Adrenal gland (tissue), 12 donors: ENCODE results near the gene MSTO1. TPM values are rescaled to one million over a fixed set of nuclear protein-coding genes. Genes with fewer than 3 reads are reported as not detected.
"Not testable (repeated sequence)": the region's sequence is repeated elsewhere in the genome, so short reads cannot be mapped to it uniquely, and the experiment has no call there.

Experiments
- DNase-seq, 7 donors: peaks; one replicate each; pipeline ENCODE4 v3.0.0-alpha.2; 2019 to 2020
- H3K27ac ChIP-seq, 5 donors: fragments of 200-600 bp; sonication (generic) in 4 of 5; 1 replicate in 3 of 5; 2 replicates in 2 of 5; pipeline versions ENCODE4 v1.5.1 to v1.8.0; 2016 to 2020; ENCODE audit warnings: mild to moderate bottlenecking in 1 of 5
- H3K27me3 ChIP-seq: fragments of 200-600 bp; 2 replicates; pipeline ENCODE4 v1.8.0; 2021
- H3K36me3 ChIP-seq, 2 donors: fragments of 200-600 bp; replicated peaks in 1 of 2; 1 replicate in 1 of 2; 2 replicates in 1 of 2; pipeline versions ENCODE4 v1.5.1 to v1.8.0; 2018 to 2022
- H3K4me1 ChIP-seq, 2 donors: fragments of 200-600 bp; replicated peaks in 1 of 2; 1 replicate in 1 of 2; 2 replicates in 1 of 2; pipeline versions ENCODE4 v1.5.1 to v1.8.0; 2018 to 2021
- H3K4me3 ChIP-seq, 4 donors: fragments of 200-600 bp; sonication (generic) in 3 of 4; one replicate each; pipeline ENCODE4 v1.5.1; 2016 to 2018
- H3K9me3 ChIP-seq, 3 donors: fragments of 200-600 bp; sonication (generic) in 1 of 3; replicated peaks in 1 of 3; 1 replicate in 2 of 3; 2 replicates in 1 of 3; pipeline versions ENCODE4 v1.5.1 to v1.8.0; 2016 to 2021
- POLR2A ChIP-seq, 2 donors: fragments of 450-650 bp; IDR thresholded peaks; one replicate each; pipeline ENCODE4 v1.6.1; 2017; ENCODE audit warnings: antibody characterized with exemption in 2 of 2, mild to moderate bottlenecking in 2 of 2, moderate library complexity in 1 of 2
- WGBS, 4 donors: extraction: QIAGEN DNeasy Blood & Tissue Kit in 2 of 4; methylation state at CpG; one replicate each; pipeline versions ENCODE4 v1.1.5 to v1.1.7; 2013 to 2017; 5-methylcytosine and 5-hydroxymethylcytosine counted together
- intact Hi-C, 2 donors: fragments of 100-400 bp; cut with DNase I; formaldehyde crosslinking; loops; one replicate each; pipeline versions ENCODE4 v1.14.1 to v1.15.0; 2022 to 2023
- polyA plus RNA-seq, 3 donors: library from polyadenylated mRNA; stranded (reverse); fragments of 200-250 nt in 2 of 3; fragments of 350-450 nt in 1 of 3; fragmentation: Illumina TruSeq in 1 of 3; extraction: RNeasy Lipid Tissue Mini Kit (QIAGEN cat#74804) in 1 of 3; gene quantifications; one replicate each; pipeline ENCODE4 v1.2.3, GENCODE V29; 2013 to 2014
- total RNA-seq, 9 donors: library from RNA; depleted of rRNA in 4 of 9; stranded (reverse); fragments of >200 nt in 4 of 9; fragments of 120-200 nt in 1 of 9; fragmentation: NEBNext Ultra II Directional in 1 of 9; extraction: Animal tissue kit (Norgen Biotek cat#: 25700) in 1 of 9; gene quantifications; one replicate each; pipeline versions ENCODE4 v1.1.0 to v1.2.4, GENCODE V29; 2013 to 2023
- TF ChIP-seq, protein P1 (sequence below), 6 experiments: fragments of 450-650 bp in 4 of 6; fragments of 200-600 bp in 2 of 6; sonication (generic) in 1 of 6; IDR thresholded peaks; 1 replicate in 5 of 6; 2 replicates in 1 of 6; pipeline versions ENCODE4 v1.5.1 to v1.8.0; 2016 to 2021; ENCODE audit warnings: antibody characterized with exemption in 6 of 6, mild to moderate bottlenecking in 2 of 6, moderate library complexity in 1 of 6
- donor health status: healthy with polysubstance abuse.
- donor health status: Bipolar disorder and iron deficiency.
- donor health status: DM: yes; HTN: yes; CAD: no.
- donor health status: DM: no; HTN: no; CAD: no.
- donor health status: DM: no; HTN: no; CAD: no.
- donor health status: DM: yes; HTN: yes; CAD: no.

Gene MSTO1
- total and polyA plus RNA-seq, 12 donors = 1.1 to 54.3 (median 28.2) TPM

DNA sequence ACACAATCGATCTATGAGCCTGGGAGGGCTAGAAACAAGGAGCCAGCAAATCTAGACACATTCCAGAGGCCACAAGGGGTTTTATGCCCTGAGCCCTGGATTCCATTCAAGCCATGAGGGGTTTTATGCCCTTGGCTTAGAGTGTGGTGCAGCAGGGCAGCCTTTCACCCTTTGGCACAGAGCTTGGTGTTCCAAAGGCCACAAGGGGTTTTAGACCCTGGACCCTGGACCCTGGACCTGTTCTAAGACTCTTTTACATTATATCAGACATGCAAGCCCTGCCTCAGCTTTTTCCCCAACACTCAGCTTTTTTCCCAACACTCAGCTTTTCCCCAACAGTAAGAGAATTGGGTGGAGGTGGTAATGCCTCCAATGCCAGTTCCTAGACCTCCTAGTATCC, 13.3 kb downstream of the MSTO1 start:
- intact Hi-C loops = no loop called here
- Histone ChIP-seq H3K36me3 (no peaks in the 10 kb centered on the region), H3K9me3 (no peaks in the 10 kb centered on the region), H3K4me3 (no peak overlapping the region), H3K27ac (no peak overlapping the region), H3K4me1 (no peaks in the 10 kb centered on the region), H3K27me3 (no peaks in the 10 kb centered on the region)
- TF ChIP-seq, protein P1, sequence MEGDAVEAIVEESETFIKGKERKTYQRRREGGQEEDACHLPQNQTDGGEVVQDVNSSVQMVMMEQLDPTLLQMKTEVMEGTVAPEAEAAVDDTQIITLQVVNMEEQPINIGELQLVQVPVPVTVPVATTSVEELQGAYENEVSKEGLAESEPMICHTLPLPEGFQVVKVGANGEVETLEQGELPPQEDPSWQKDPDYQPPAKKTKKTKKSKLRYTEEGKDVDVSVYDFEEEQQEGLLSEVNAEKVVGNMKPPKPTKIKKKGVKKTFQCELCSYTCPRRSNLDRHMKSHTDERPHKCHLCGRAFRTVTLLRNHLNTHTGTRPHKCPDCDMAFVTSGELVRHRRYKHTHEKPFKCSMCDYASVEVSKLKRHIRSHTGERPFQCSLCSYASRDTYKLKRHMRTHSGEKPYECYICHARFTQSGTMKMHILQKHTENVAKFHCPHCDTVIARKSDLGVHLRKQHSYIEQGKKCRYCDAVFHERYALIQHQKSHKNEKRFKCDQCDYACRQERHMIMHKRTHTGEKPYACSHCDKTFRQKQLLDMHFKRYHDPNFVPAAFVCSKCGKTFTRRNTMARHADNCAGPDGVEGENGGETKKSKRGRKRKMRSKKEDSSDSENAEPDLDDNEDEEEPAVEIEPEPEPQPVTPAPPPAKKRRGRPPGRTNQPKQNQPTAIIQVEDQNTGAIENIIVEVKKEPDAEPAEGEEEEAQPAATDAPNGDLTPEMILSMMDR (IDR thresholded peaks at IDR 0.05) = no peak
- TF ChIP-seq POLR2A (IDR thresholded peaks at IDR 0.05) = no peak
- DNase-seq = no peak
- 62 to 90% (median 80%) methylated on average over 1 of the region's 1 CpG for WGBS, 4 donors

DNA sequence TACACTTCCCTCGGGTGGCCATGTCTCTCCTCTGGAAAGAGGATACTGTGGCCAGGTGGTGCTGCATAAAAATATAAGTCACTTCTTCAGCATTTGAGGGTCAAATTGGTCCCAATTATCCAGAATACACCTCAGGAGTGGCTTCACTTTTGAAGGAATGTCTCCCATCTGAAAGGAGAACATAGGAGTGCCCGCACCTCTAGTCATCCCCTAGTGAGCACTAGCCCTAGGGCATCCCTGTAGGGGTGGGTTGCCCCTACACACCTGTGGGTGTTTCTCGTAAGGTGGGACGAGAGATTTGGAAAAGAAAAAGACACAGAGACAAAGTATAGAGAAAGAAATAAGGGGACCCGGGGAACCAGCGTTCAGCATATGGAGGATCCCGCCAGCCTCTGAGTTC, 16.4 kb downstream of the MSTO1 start:
- H3K27ac ChIP-seq, H3K27me3 ChIP-seq, H3K4me1 ChIP-seq, H3K9me3 ChIP-seq, H3K4me3 ChIP-seq, H3K36me3 ChIP-seq, DNase-seq, intact Hi-C loops: not testable (repeated sequence)
- 54 to 81% (median 76%) methylated on average over 4 of the region's 7 CpGs for WGBS, 4 donors

- Histone ChIP-seq H3K4me3 (no peak overlapping the region), H3K4me1 (no peaks in the 10 kb centered on the region), H3K27ac (no peak overlapping the region), H3K27me3 (no peaks in the 10 kb centered on the region), H3K9me3 (no peaks in the 10 kb centered on the region), H3K36me3 (no peaks in the 10 kb centered on the region)
- no peak for TF ChIP-seq POLR2A (IDR thresholded peaks at IDR 0.05)
- TF ChIP-seq, protein P1 (IDR thresholded peaks at IDR 0.05) = no peak
- intact Hi-C loops = no loop called here
- 85 to 91% (median 89%) methylated on average over 11 of the region's 11 CpGs for WGBS, 4 donors
- DNase-seq = no peak
Measured at GRCh38 chr1:155636397-155637153, 26.6 kb downstream of the MSTO1 start.

DNA sequence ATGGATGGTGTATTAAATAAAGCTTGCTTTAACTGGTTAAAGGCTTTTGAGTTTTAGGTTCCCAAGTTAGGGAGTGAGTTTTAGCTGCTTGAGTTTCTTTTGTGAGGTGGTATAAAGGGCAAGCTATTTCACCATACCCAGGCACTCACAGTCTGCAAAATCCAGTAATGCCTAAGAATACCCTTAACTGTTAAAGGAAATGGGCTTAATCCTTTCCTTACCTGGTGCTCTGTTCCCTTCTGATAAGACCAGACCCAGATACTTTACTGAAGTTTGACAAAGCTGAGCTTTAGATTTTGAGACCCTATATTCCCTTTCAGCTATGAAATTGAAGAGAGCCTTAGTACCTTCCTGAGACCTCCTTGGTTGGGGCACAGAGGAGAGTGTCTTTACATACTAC, 30.3 kb downstream of the MSTO1 start:
- Histone ChIP-seq H3K27ac (no peak overlapping the region), H3K27me3 (no peaks in the 10 kb centered on the region), H3K9me3 (no peaks in the 10 kb centered on the region), H3K4me1 (peaks cover 0 to 8% of the 10 kb centered on the region in 2 donors), H3K4me3 (no peak overlapping the region), H3K36me3 (no peaks in the 10 kb centered on the region)
- no peak for DNase-seq
- TF ChIP-seq, protein P1 (IDR thresholded peaks at IDR 0.05) = no peak
- TF ChIP-seq POLR2A (IDR thresholded peaks at IDR 0.05) = no peak
- intact Hi-C loops = no loop called here

GRCh38 chr1:155642559-155643180, 32.7 kb downstream of the MSTO1 start:
- intact Hi-C loops, H3K4me3 ChIP-seq, H3K36me3 ChIP-seq, H3K27me3 ChIP-seq, DNase-seq, H3K27ac ChIP-seq, H3K9me3 ChIP-seq: not testable (repeated sequence)
- H3K4me1 ChIP-seq = peaks cover 0 to 14% of the 10 kb centered on the region in 2 donors
- 80 to 88% (median 81%) methylated on average over 11 of the region's 11 CpGs for WGBS, 4 donors
